HG03457 (cell line): ENCODE measurements around the gene MGST2.

Experiments used
- ATAC-seq: cut with Tn5 transposase; IDR thresholded peaks from one replicate; pipeline ENCODE4 v1.9.1; 2021; ENCODE audit warnings: moderate number of reproducible peaks; ENCODE audit not compliant: unreplicated experiment

Gene MGST2

GRCh38 chr4:139669335-139669734, 3.7 kb downstream of the MGST2 start:
- no peak for ATAC-seq

- ATAC-seq, result no peak
Observed at GRCh38 chr4:139669890-139670289, 4.3 kb downstream of the MGST2 start.

GRCh38 chr4:139670775-139671174, 5.2 kb downstream of the MGST2 start:
- no peak for ATAC-seq

GRCh38 chr4:139672215-139672614, 6.6 kb downstream of the MGST2 start:
- ATAC-seq, result no peak

GRCh38 chr4:139672732-139673131, 7.1 kb downstream of the MGST2 start:
- ATAC-seq, result no peak

GRCh38 chr4:139674875-139675550, 9.4 kb downstream of the MGST2 start:
- ATAC-seq, result peak; percentile 46

GRCh38 chr4:139675651-139676050, 10.0 kb downstream of the MGST2 start:
- ATAC-seq, result no peak

- no peak for ATAC-seq
Observed at GRCh38 chr4:139676365-139676764, 10.7 kb downstream of the MGST2 start.

GRCh38 chr4:139676913-139677585, 11.4 kb downstream of the MGST2 start:
- ATAC-seq, result no peak

- no peak for ATAC-seq
Observed at GRCh38 chr4:139682309-139682708, 16.7 kb downstream of the MGST2 start.

GRCh38 chr4:139682741-139683151, 17.1 kb downstream of the MGST2 start:
- ATAC-seq, result no peak

- no peak for ATAC-seq
Observed at GRCh38 chr4:139684351-139684750, 18.7 kb downstream of the MGST2 start.

- ATAC-seq, result no peak
Observed at GRCh38 chr4:139685180-139685579, 19.6 kb downstream of the MGST2 start.

GRCh38 chr4:139686130-139686529, 20.5 kb downstream of the MGST2 start:
- no peak for ATAC-seq

- no peak for ATAC-seq
Observed at GRCh38 chr4:139686988-139687387, 21.4 kb downstream of the MGST2 start.

GRCh38 chr4:139689093-139689722, 23.6 kb downstream of the MGST2 start:
- no peak for ATAC-seq

GRCh38 chr4:139690419-139690818, 24.8 kb downstream of the MGST2 start:
- no peak for ATAC-seq

GRCh38 chr4:139692309-139693012, 26.8 kb downstream of the MGST2 start:
- no peak for ATAC-seq

- ATAC-seq, result no peak
Observed at GRCh38 chr4:139694522-139695107, 29.0 kb downstream of the MGST2 start.

GRCh38 chr4:139696491-139696890, 30.9 kb downstream of the MGST2 start:
- ATAC-seq, result no peak
